ENCODE data around the gene MDGA2.

DNA sequence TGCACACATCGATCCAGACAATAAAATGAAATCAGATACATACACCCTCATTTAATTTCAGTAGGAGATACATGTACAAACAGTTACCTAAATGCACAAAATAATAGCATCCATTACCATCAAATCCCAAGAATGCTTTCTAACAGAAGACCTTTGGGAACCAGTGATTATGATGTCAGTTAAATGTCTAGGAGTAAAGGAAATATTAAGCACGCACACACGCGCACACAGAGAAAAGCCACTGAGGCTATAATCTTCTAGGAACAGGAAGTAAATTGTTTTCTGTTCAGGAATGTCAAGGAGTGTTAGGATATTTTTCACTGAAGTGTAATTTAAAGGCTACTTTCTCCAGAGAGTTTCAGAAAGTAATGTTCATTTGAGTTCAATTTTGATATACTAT, 250.1 kb downstream of the MDGA2 start:
- TF ChIP-seq, protein P1, sequence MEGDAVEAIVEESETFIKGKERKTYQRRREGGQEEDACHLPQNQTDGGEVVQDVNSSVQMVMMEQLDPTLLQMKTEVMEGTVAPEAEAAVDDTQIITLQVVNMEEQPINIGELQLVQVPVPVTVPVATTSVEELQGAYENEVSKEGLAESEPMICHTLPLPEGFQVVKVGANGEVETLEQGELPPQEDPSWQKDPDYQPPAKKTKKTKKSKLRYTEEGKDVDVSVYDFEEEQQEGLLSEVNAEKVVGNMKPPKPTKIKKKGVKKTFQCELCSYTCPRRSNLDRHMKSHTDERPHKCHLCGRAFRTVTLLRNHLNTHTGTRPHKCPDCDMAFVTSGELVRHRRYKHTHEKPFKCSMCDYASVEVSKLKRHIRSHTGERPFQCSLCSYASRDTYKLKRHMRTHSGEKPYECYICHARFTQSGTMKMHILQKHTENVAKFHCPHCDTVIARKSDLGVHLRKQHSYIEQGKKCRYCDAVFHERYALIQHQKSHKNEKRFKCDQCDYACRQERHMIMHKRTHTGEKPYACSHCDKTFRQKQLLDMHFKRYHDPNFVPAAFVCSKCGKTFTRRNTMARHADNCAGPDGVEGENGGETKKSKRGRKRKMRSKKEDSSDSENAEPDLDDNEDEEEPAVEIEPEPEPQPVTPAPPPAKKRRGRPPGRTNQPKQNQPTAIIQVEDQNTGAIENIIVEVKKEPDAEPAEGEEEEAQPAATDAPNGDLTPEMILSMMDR (IDR thresholded peaks at IDR 0.05) = no peak
- no peak for TF ChIP-seq EP300 (IDR thresholded peaks at IDR 0.05)
- no peak for TF ChIP-seq POLR2AphosphoS5 (IDR thresholded peaks at IDR 0.05)

Measured in upper lobe of left lung (tissue), 4 donors.